Stimulated activated naive B cell treated with anti-CD40 and anti-IgM and Interleukin-4, amounts not matched to agents 10 μg/mL and 1 μg/mL and 100 μg/mL, for 72 hours (primary cell): ENCODE data around the gene C14orf39.
"Not testable (repeated sequence)": the region's sequence is repeated elsewhere in the genome, so short reads cannot be mapped to it uniquely, and the experiment has no call there.

ENCODE experiments used
- ATAC-seq, 2 donors: fragments of 150-1000 bp; cut with Tn5 transposase; replicated peaks; 2 replicates each; pipeline ENCODE4 v1.10.0; 2021; ENCODE audit warnings: moderate library complexity in 1 of 2
- DNase-seq: peaks from one replicate; pipeline ENCODE4 v3.0.0; 2021
- H3K27ac Mint-ChIP-seq: one replicate; pipeline ENCODE4 v1.8.0; 2022; ENCODE audit warnings: mild to moderate bottlenecking, mixed read lengths
- H3K27me3 Mint-ChIP-seq, 2 donors: one replicate each; pipeline ENCODE4 v1.8.0; 2022; ENCODE audit warnings: mixed read lengths in 2 of 2
- H3K36me3 Mint-ChIP-seq, 2 donors: one replicate each; pipeline ENCODE4 v1.8.0; 2022; ENCODE audit warnings: mixed read lengths in 2 of 2, mild to moderate bottlenecking in 1 of 2
- H3K4me1 Mint-ChIP-seq, 2 donors: one replicate each; pipeline ENCODE4 v1.8.0; 2022; ENCODE audit warnings: mixed read lengths in 2 of 2, mild to moderate bottlenecking in 1 of 2
- H3K4me3 Mint-ChIP-seq, 2 donors: one replicate each; pipeline ENCODE4 v1.8.0; 2022; ENCODE audit warnings: mild to moderate bottlenecking in 2 of 2, mixed read lengths in 2 of 2, moderate library complexity in 1 of 2
- H3K9me3 Mint-ChIP-seq, 2 donors: one replicate each; pipeline ENCODE4 v1.8.0; 2022; ENCODE audit warnings: mixed read lengths in 2 of 2, mild to moderate bottlenecking in 1 of 2

Gene C14orf39

DNA sequence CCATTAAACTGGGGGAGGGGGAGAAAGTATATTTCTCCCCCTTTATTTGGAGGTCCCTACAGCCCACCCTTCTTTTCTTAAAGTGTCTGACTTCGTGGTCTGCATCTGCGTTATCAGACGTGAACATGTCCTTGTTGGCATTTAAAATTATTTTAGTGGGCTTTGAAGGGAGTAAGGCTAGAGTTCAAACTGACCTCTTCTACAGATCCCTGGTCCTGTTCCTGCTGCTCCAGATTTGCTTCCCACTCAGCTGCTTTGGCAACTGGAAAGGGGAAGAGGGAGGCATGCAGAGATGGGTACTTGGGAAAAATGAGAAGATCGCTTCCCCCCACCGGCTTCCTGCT, 22.5 kb upstream of the C14orf39 start:
- Mint-ChIP-seq H3K27me3 (peaks cover 52 to 80% of the 10 kb centered on the region in 2 donors), H3K4me3 (no peak overlapping the region), H3K4me1 (peaks cover 6 to 19% of the 10 kb centered on the region in 2 donors), H3K9me3 (no peaks in the 10 kb centered on the region), H3K36me3 (no peaks in the 10 kb centered on the region), H3K27ac (peak overlapping the region; percentile 77)
- DNase-seq (no peak), ATAC-seq (no peak)

DNA sequence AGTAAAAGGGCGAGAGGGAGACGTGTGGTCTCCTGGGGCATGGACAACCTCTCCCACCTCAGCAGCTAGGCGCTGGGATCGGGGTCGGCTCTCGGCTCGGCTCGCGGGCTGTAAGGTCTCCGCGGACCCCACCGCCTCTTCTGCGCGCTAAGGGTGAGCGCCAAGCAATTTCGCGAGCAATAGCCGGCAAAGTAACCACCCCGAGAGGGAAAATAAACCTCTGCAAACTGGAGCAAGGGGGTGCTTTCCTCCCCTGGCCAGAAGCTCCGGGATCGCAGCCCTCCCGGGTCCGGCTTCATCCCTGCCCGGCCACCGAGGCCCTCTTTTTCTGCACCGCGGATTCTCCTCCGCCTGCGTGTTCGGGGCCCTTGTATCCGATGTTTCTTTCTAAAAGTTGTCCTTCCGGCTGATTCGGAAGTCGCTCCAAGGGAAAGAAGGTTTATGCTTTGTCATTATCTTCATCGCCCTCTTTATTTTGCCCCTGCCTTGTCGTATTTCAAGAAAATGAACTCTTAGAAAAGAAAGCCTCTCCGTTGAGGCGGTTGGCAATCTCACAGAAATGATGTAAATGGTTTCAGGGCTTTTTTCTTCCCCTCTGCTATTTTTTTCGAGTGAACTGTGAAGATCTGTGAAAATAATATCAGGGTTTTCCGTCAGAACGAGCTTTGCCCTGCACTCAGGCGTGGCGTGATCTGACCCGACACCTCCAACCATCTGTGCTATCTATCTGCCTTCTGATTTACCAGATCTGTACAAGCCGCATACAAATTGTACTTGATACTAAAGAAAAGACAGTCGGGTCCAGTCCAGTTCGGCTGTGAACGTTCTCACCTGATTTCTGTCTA, 21.3 kb upstream of the C14orf39 start:
- DNase-seq (no peak), ATAC-seq (no peak)
- Mint-ChIP-seq H3K36me3 (no peaks in the 10 kb centered on the region), H3K27me3 (peaks cover 45 to 80% of the 10 kb centered on the region in 2 donors), H3K4me1 (peaks cover 6 to 19% of the 10 kb centered on the region in 2 donors), H3K27ac (peak overlapping the region; percentile 42), H3K9me3 (no peaks in the 10 kb centered on the region), H3K4me3 (no peak overlapping the region)

DNA sequence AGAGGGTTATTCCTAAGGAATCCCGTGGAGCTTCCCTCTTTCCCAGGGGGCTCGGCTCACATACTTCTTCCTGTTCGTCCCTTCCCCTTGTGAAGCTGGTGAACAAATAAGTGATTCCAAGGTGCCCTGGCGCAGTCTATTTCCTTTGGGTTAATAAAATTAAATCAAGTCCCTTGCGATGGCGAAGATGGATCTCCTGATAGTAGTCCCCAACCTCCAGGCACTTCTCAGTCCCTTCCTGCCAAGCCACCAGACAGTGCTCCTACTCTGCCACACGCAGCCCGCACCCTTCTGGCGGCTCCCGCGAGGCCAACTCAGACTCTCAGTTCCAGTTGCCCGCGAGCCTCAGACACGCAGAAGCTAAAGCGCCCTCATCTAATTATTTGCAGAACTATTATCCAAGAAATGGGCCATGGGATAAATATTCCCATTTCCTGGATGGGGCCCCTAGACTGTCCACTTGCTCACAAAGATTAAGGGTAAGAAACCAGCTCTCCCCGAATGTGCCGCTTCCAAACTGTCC, 20.7 kb upstream of the C14orf39 start:
- ATAC-seq: no peak
- peaks cover 6 to 19% of the 10 kb centered on the region in 2 donors for H3K4me1 Mint-ChIP-seq
- H3K9me3 Mint-ChIP-seq: no peaks in the 10 kb centered on the region
- H3K4me3 Mint-ChIP-seq: no peak overlapping the region
- H3K27ac Mint-ChIP-seq: no peak overlapping the region
- H3K27me3 Mint-ChIP-seq: peaks cover 43 to 81% of the 10 kb centered on the region in 2 donors
- H3K36me3 Mint-ChIP-seq: no peaks in the 10 kb centered on the region
- DNase-seq: no peak

DNA sequence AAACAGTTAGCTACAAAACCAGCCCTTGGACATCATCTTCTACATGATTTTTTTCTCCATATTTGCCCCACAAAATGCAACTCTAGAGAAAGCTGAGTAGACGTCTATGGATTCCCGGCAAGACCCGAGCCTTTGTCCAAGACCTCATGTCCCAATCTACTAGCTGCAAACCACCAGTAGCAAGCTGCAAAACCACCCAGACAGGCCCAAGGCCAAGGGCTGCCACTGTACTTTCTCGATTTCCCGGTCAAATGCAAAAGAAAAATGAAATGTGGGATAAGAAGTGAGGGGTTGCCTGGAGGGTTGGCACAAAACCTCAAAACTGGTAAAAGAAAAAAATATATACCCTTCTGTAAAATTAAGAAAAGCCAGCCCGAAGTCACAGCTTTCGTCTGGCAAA, 20.1 kb upstream of the C14orf39 start:
- no peak for DNase-seq
- no peaks in the 10 kb centered on the region for H3K36me3 Mint-ChIP-seq
- no peaks in the 10 kb centered on the region for H3K9me3 Mint-ChIP-seq
- peaks cover 43 to 83% of the 10 kb centered on the region in 2 donors for H3K27me3 Mint-ChIP-seq
- ATAC-seq: no peak
- H3K4me3 Mint-ChIP-seq: no peak overlapping the region
- peaks cover 6 to 17% of the 10 kb centered on the region in 2 donors for H3K4me1 Mint-ChIP-seq
- no peak overlapping the region for H3K27ac Mint-ChIP-seq

DNA sequence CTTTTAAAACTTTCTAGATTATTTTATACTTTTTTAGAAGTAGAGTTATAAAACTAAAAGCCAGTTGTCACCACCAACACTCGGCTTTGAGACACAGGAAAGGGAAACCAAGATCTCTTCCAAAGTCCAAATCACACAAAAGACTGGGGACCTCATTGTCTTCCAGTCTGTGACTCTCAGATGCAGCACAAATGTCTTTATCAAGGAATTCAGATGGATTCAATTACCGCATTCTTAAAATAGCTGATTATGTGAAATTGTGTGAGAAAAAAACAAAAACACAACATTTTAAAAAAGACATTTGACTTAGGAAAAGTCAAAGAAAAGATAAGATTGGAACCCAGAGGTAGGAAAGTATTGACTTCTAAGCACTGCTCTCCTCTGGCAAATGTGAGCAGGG, 19.6 kb upstream of the C14orf39 start:
- H3K4me1 Mint-ChIP-seq: peaks cover 3 to 11% of the 10 kb centered on the region in 2 donors
- no peak overlapping the region for H3K4me3 Mint-ChIP-seq
- H3K27me3 Mint-ChIP-seq: peaks cover 48 to 83% of the 10 kb centered on the region in 2 donors
- no peak overlapping the region for H3K27ac Mint-ChIP-seq
- H3K36me3 Mint-ChIP-seq: no peaks in the 10 kb centered on the region
- no peak for ATAC-seq
- no peaks in the 10 kb centered on the region for H3K9me3 Mint-ChIP-seq
- no peak for DNase-seq

DNA sequence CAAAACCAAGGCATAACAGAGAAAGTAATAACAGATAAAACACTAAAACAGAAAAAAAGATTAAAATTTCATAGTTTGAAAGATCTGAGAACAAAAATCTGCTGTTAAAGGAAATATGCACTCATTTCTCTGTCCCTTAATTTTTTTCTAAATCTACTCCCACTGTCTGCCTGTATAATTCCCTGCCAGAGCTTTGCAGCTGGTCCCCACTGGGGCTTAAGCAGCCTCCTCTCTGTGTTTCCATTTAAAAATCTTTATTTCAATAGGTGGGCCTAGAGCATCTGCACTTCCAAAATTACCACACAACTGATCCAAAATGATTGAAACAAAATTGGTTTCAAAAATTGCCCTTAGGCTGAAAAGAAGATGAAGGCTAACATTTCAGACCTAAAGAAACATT, 16.7 kb upstream of the C14orf39 start:
- Mint-ChIP-seq H3K4me1 (no peaks in the 10 kb centered on the region), H3K36me3 (no peaks in the 10 kb centered on the region), H3K27me3 (peaks cover 35 to 60% of the 10 kb centered on the region in 2 donors), H3K4me3 (no peak overlapping the region), H3K9me3 (no peaks in the 10 kb centered on the region), H3K27ac (no peak overlapping the region)
- DNase-seq (no peak), ATAC-seq (no peak)

DNA sequence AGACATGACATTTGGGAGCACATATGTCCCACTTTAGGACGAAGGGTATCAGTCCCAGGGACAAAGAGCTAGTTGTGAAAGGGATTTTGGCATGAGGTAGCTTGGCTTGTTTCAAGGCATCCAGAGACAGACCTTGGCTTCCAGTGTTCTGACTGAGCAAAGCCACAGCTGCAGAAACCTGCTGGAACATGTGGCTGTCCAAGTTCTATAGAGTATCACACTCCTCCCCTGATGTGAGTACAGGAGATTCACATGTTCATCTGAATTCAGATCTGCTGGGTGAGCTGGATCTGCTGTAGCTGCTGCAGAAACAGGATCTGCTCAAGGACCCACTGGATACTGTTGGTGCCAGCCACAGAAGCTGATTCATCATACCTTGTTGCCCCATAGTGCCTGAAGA, 10.1 kb upstream of the C14orf39 start:
- peaks cover 0 to 1% of the 10 kb centered on the region in 2 donors for H3K9me3 Mint-ChIP-seq
- no peak for ATAC-seq
- H3K4me1 Mint-ChIP-seq: no peaks in the 10 kb centered on the region
- H3K4me3 Mint-ChIP-seq: no peak overlapping the region
- no peak overlapping the region for H3K27ac Mint-ChIP-seq
- no peak for DNase-seq
- no peaks in the 10 kb centered on the region for H3K36me3 Mint-ChIP-seq
- H3K27me3 Mint-ChIP-seq: peaks cover 27 to 31% of the 10 kb centered on the region in 2 donors

DNA sequence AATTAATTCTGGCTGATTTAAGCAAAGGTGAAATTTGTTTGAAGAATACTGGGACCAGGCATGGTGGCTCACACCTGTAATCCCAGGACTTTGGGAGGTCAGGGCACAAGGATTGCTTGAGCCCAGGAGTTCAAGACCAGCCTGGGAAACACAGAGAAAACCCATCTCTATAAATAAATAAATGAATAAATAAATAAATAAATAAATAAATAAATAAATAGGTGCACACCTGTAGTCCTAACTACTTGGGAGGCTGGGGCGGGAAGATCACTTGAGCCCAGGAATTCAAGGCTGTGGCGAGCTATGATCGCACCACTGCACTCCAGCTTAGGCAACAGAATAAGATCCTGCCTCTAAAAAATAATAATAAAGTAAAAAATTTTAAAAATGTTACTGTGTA, 4.4 kb upstream of the C14orf39 start:
- DNase-seq (no peak), ATAC-seq (no peak)
- H3K36me3 Mint-ChIP-seq: no peaks in the 10 kb centered on the region
- peaks cover 14 to 16% of the 10 kb centered on the region in 2 donors for H3K27me3 Mint-ChIP-seq
- peaks cover 3 to 5% of the 10 kb centered on the region in 2 donors for H3K4me1 Mint-ChIP-seq
- H3K9me3 Mint-ChIP-seq: no peaks in the 10 kb centered on the region
- H3K4me3 Mint-ChIP-seq: no peak overlapping the region
- no peak overlapping the region for H3K27ac Mint-ChIP-seq

DNA sequence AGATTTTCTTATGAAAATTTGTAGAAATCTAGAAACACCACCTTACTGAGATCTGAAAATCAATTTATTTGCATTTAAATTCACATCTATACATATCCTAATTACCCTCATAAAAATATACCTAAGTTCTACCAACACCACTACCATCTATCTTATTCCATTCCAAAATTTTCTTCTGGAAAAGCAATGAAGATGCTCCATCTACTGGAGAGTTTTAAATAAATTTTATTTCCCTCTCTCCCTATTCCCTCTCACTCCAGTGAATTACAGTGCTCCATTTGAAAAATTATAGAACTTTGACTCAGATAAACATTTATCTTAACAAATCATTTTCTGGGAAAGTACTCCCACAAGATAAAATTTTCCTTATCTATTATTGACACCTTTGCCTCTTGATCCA, 2.3 kb upstream of the C14orf39 start:
- Mint-ChIP-seq H3K4me1 (peaks cover 4 to 5% of the 10 kb centered on the region in 2 donors), H3K9me3 (no peaks in the 10 kb centered on the region), H3K27ac (no peak overlapping the region), H3K27me3 (peaks cover 8 to 12% of the 10 kb centered on the region in 2 donors), H3K36me3 (no peaks in the 10 kb centered on the region), H3K4me3 (no peak overlapping the region)
- DNase-seq: no peak
- ATAC-seq: no peak

DNA sequence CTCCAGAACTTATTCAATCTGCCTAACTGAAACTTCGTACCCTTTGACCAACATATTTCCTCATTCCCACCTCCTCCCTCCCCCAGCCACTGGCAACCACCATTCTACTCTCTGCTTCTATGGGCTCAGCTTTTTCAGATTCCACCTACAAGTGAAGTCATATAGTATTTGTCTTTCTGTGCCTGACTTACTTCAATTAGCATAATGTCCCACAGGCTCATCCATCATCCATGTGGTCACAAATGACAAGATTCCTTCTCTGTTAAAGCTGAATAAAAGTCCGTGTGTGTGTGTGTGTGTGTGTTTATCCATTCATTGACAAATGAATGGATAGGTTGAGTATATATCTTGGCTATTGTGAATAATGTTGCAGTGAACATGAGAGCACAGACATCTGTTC, 1.3 kb upstream of the C14orf39 start:
- Mint-ChIP-seq H3K27me3 (peaks cover 13 to 18% of the 10 kb centered on the region in 2 donors), H3K27ac (no peak overlapping the region), H3K4me1 (peaks cover 4 to 5% of the 10 kb centered on the region in 2 donors), H3K4me3 (no peak overlapping the region), H3K9me3 (no peaks in the 10 kb centered on the region), H3K36me3 (no peaks in the 10 kb centered on the region)
- DNase-seq (no peak), ATAC-seq (no peak)

DNA sequence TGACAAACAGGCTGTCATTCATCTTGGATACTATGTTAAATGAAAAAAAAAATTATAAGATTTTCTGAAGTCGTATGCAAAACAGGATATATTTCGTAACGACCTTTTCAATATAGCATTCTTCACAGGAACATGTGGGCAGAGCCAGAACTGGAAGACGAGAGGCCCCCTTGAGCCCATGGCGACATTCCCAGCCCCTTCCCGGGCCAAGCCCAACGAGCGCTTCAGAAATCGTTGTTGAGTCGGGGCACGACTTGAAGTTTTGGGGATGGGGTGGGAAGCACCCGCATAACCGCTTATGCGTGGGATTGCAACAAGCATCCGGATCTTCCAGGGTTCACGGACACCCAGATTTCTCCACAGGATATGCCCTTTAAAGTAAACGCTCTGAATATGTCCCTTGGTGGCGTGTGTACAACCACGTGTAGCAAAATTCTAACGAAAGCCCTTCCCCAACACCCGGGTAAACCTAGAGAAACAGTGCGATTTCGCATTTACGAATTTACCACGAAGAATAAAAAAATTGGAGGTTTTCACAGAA, 736 bp downstream of the C14orf39 start:
- H3K36me3 Mint-ChIP-seq: no peaks in the 10 kb centered on the region
- ATAC-seq: no peak
- H3K9me3 Mint-ChIP-seq: peaks cover 1 to 5% of the 10 kb centered on the region in 2 donors
- peaks cover 4 to 5% of the 10 kb centered on the region in 2 donors for H3K4me1 Mint-ChIP-seq
- H3K27me3 Mint-ChIP-seq: peaks cover 13 to 27% of the 10 kb centered on the region in 2 donors
- peak overlapping the region; percentile 11 to 59 for H3K4me3 Mint-ChIP-seq
- no peak for DNase-seq
- no peak overlapping the region for H3K27ac Mint-ChIP-seq

DNA sequence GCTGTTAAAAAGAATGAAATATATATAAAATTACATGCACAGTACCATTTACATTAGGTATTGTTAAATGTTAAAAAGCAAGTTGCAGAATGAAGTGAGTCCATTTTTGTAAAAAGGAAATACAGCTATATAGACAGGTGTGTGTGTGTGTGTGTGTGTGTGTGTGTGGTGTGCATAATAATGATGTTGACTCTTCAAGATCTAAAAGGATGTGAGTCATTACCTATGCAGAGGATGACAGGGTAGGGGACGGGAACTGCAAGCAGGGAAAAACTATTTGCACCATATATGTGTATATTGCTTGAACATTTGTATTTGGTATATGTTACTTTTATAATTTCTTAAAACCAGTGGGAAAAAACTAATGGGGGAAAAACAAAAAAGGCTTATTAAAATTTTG, 3.1 kb downstream of the C14orf39 start:
- Mint-ChIP-seq H3K4me1 (peaks cover 4 to 5% of the 10 kb centered on the region in 2 donors), H3K36me3 (no peaks in the 10 kb centered on the region), H3K27ac (no peak overlapping the region), H3K4me3 (no peak overlapping the region), H3K27me3 (peaks cover 13 to 33% of the 10 kb centered on the region in 2 donors), H3K9me3 (peaks cover 8 to 10% of the 10 kb centered on the region in 2 donors)
- ATAC-seq (no peak), DNase-seq (no peak)

DNA sequence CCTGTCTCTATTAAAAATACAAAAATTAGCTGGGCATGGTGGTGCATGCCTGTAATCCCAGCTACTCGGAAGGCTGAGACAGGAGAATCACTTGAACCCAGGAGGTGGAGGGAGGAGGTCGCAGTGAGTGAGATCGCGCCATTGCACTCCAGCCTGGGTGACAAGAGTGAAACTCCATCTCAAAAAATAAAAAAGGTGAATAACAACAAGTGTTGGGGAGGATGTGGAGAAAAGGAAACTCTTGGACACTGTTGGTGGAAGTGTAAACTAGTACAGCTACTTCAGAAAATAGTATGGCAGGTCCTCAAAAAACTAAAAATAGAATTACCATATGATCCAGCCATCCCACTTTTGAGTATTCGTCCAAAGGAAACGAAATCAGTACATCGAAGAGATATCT, 5.6 kb downstream of the C14orf39 start:
- not testable (repeated sequence) for H3K27ac Mint-ChIP-seq, DNase-seq, H3K36me3 Mint-ChIP-seq, ATAC-seq, H3K4me1 Mint-ChIP-seq, H3K4me3 Mint-ChIP-seq, H3K9me3 Mint-ChIP-seq
- H3K27me3 Mint-ChIP-seq: peaks cover 13 to 23% of the 10 kb centered on the region in 2 donors

DNA sequence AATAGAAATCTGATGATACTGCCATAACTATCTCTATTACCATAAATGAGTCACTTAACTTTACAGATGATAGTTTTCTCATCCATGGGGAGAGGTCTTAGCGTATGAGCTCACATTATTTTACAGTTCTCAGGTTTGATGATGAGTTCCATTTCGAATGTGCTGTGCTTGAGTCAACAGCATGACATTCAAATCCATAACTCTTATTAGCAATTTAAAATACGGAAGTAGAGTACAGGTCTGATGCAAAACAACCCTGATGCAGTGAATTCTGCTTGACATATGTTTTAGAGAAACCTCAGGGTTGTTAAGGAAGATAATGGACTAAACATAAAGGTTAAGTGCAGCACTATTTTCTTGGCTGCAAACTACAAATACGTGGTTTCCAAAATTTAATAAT, 30.0 kb downstream of the C14orf39 start:
- DNase-seq (no peak), ATAC-seq (no peak)
- Mint-ChIP-seq H3K4me1 (no peaks in the 10 kb centered on the region), H3K27me3 (peaks cover 0 to 4% of the 10 kb centered on the region in 2 donors), H3K36me3 (no peaks in the 10 kb centered on the region), H3K27ac (no peak overlapping the region), H3K9me3 (no peaks in the 10 kb centered on the region), H3K4me3 (no peak overlapping the region)

DNA sequence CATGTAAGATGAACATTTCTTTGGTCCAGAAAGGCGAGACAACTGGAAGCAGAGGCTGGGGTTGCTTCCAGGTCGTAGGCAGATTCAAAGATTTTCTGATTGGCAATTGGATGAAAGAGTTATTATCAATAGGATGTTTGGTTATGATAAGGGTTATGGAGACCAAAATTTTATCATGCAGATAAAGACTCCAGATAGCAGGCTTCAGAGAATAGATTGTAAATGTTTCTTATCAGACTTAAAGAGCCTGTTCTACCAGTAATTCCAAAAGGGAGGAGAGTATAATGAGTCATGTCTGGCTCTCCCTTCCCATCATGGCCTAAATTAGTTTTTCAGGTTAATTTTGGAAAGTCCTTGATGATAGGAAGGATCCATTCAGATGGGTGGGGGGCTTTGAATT, 55.6 kb downstream of the C14orf39 start:
- no peaks in the 10 kb centered on the region for H3K4me1 Mint-ChIP-seq
- no peak overlapping the region for H3K4me3 Mint-ChIP-seq
- DNase-seq: no peak
- no peaks in the 10 kb centered on the region for H3K36me3 Mint-ChIP-seq
- H3K27ac Mint-ChIP-seq: no peak overlapping the region
- H3K27me3 Mint-ChIP-seq: no peaks in the 10 kb centered on the region
- H3K9me3 Mint-ChIP-seq: peaks cover 8 to 13% of the 10 kb centered on the region in 2 donors
- ATAC-seq: no peak
